ENCODE measurements around the gene DNASE2B.
A peak's percentile ranks its signal among the peaks of the same experiment; 100 is the strongest.

Gene DNASE2B

GRCh38 chr1:84382127-84382526 is 16.2 kb upstream of the DNASE2B start:
- DNase-seq (ENCODE audit: low read depth), result peak; percentile 50
- no peak overlapping the region for H3K4me3 ChIP-seq (ENCODE audit: low read depth, low read length)
- no peak for TF ChIP-seq CTCF (conservative IDR thresholded peaks at IDR 0.05; ENCODE audit: low read depth, low read length)

GRCh38 chr1:84385347-84385746 is 12.9 kb upstream of the DNASE2B start:
- TF ChIP-seq CTCF (conservative IDR thresholded peaks at IDR 0.05; ENCODE audit: low read depth, low read length), result no peak
- no peak overlapping the region for H3K4me3 ChIP-seq (ENCODE audit: low read depth, low read length)
- no peak for DNase-seq (ENCODE audit: low read depth)

- TF ChIP-seq CTCF (conservative IDR thresholded peaks at IDR 0.05; ENCODE audit: low read depth, low read length), result no peak
- no peak overlapping the region for H3K4me3 ChIP-seq (ENCODE audit: low read depth, low read length)
- no peak for DNase-seq (ENCODE audit: low read depth)
Measured at GRCh38 chr1:84386716-84387479, 11.4 kb upstream of the DNASE2B start.

GRCh38 chr1:84387480-84388163 is 10.7 kb upstream of the DNASE2B start:
- peak; percentile 58 for DNase-seq (ENCODE audit: low read depth)
- peak; percentile 66 for TF ChIP-seq CTCF (conservative IDR thresholded peaks at IDR 0.05; ENCODE audit: low read depth, low read length)
- no peak overlapping the region for H3K4me3 ChIP-seq (ENCODE audit: low read depth, low read length)

DNA sequence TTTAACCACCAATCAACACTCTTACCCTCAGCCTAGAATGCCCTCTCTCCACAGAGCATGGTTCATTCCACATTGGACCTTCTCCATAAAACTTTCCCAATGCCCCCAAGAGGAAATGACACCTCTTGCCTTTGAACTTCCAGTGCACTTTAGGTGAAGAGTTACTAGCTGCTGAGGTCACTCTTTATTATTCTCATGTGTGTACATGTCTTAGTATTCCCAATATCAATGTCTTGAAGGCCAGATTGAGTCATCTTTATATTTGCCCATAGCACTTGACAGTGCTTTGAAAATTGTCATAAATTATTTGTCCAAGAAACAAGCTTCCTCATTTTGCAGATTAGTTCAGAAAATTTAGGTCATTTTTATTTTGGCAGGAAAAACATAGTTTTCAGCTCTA is 8.1 kb upstream of the DNASE2B start:
- no peak overlapping the region for H3K4me3 ChIP-seq (ENCODE audit: low read depth, low read length)
- DNase-seq (ENCODE audit: low read depth), result no peak
- no peak for TF ChIP-seq CTCF (conservative IDR thresholded peaks at IDR 0.05; ENCODE audit: low read depth, low read length)

GRCh38 chr1:84401156-84401555 is 2.9 kb downstream of the DNASE2B start:
- DNase-seq (ENCODE audit: low read depth), result no peak
- no peak overlapping the region for H3K4me3 ChIP-seq (ENCODE audit: low read depth, low read length)
- no peak for TF ChIP-seq CTCF (conservative IDR thresholded peaks at IDR 0.05; ENCODE audit: low read depth, low read length)
